Gastrocnemius medialis (tissue), 4 donors: ENCODE measurements around the gene COL23A1. TPM values are rescaled to one million over a fixed set of nuclear protein-coding genes. Genes with fewer than 3 reads are reported as not detected.
A peak's percentile ranks its signal among the peaks of the same experiment; 100 is the strongest.

Experiments used
- ATAC-seq, 2 donors: fragments of 150-250 bp; one replicate each; pipeline ENCODE4 v1.9.1; 2016
- DNase-seq, 2 donors: peaks; one replicate each; pipeline ENCODE4 v3.0.0-alpha.2; 2019
- H3K27ac ChIP-seq, 4 donors: fragments of 200-600 bp; sonication (generic); 1 replicate in 1 of 4; 2 replicates in 3 of 4; pipeline ENCODE4 v1.5.1; 2016 to 2018; ENCODE audit warnings: mild to moderate bottlenecking in 2 of 4, moderate library complexity in 1 of 4
- H3K27me3 ChIP-seq, 3 donors: fragments of 200-600 bp; sonication (generic) in 2 of 3; 1 replicate in 1 of 3; 2 replicates in 2 of 3; pipeline versions ENCODE4 v1.5.1 to v1.6.0; 2016 to 2019; ENCODE audit warnings: mild to moderate bottlenecking in 1 of 3, moderate library complexity in 1 of 3
- H3K36me3 ChIP-seq, 2 donors: fragments of 200-600 bp; sonication (generic) in 1 of 2; one replicate each; pipeline ENCODE4 v1.5.1; 2017 to 2018
- H3K4me1 ChIP-seq, 2 donors: fragments of 200-600 bp; sonication (generic) in 1 of 2; one replicate each; pipeline ENCODE4 v1.5.1; 2016 to 2017; ENCODE audit warnings: mild to moderate bottlenecking in 2 of 2
- H3K4me3 ChIP-seq, 4 donors: fragments of 200-600 bp; sonication (generic) in 3 of 4; 1 replicate in 1 of 4; 2 replicates in 3 of 4; pipeline ENCODE4 v1.5.1; 2016 to 2019; ENCODE audit warnings: mild to moderate bottlenecking in 2 of 4
- H3K9me3 ChIP-seq, 3 donors: fragments of 200-600 bp; sonication (generic) in 2 of 3; 1 replicate in 1 of 3; 2 replicates in 2 of 3; pipeline ENCODE4 v1.5.1; 2016 to 2019
- CTCF ChIP-seq, 5 experiments: fragments of 450-650 bp in 3 of 5; fragments of 200-600 bp in 2 of 5; sonication (generic) in 2 of 5; IDR thresholded peaks in 4 of 5; conservative IDR thresholded peaks in 1 of 5; 1 replicate in 4 of 5; 2 replicates in 1 of 5; pipeline ENCODE4 v1.5.1; 2016 to 2019; ENCODE audit warnings: antibody characterized with exemption in 5 of 5, mild to moderate bottlenecking in 3 of 5, moderate library complexity in 3 of 5
- POLR2A ChIP-seq, 2 donors: fragments of 450-650 bp; IDR thresholded peaks; one replicate each; pipeline ENCODE4 v1.6.1; 2017; ENCODE audit warnings: antibody characterized with exemption in 2 of 2, mild to moderate bottlenecking in 2 of 2, moderate library complexity in 2 of 2
- in situ Hi-C, 4 donors: fragments of 200-750 bp; cut with MboI; loops; one replicate each; pipeline versions ENCODE4 v1.15.0 to v1.8.0; 2017; ENCODE audit warnings: low sequenced_read_pairs in 4 of 4
- intact Hi-C: fragments of 100-400 bp; cut with DNase I; formaldehyde crosslinking; loops from one replicate; pipeline ENCODE4 v1.15.1; 2023; ENCODE audit warnings: low total_unique reads
- total RNA-seq, 4 donors: library from RNA; depleted of rRNA; stranded (reverse); fragments of >200 nt; gene quantifications; one replicate each; pipeline versions ENCODE4 v1.1.0 to v1.2.3, GENCODE V29; 2016

The COL23A1 gene
- total RNA-seq, 4 donors from 2014 or later: 0.62 to 1.1 (median 0.97) TPM; not detected in 1

GRCh38 chr5:178436326-178436940 is 153.8 kb downstream of the COL23A1 start:
- ATAC-seq (no peak), DNase-seq (no peak)
- Histone ChIP-seq H3K36me3 (no peaks in the 10 kb centered on the region), H3K9me3 (no peaks in the 10 kb centered on the region), H3K4me3 (no peak overlapping the region), H3K4me1 (peaks cover 5 to 9% of the 10 kb centered on the region in 2 donors), H3K27me3 (no peaks in the 10 kb centered on the region), H3K27ac (no peak overlapping the region)
- intact Hi-C loops: no loop called here
- in situ Hi-C loops: no loop called here
- TF ChIP-seq CTCF (IDR thresholded peaks at IDR 0.05 in 4 of 5, conservative IDR thresholded peaks at IDR 0.05 in 1 of 5) (no peak), POLR2A (IDR thresholded peaks at IDR 0.05) (no peak)

- H3K27ac ChIP-seq: no peak overlapping the region
- no peak for DNase-seq
These were observed 154.6 kb downstream of the COL23A1 start for GRCh38 chr5:178435321-178436238.

GRCh38 chr5:178434851-178435250 is 155.3 kb downstream of the COL23A1 start:
- ATAC-seq: no peak
- peak overlapping the region in 2 of 4 donors; percentile 5 to 25 for H3K4me3 ChIP-seq

More at GRCh38 chr5:178435321-178436238, 154.6 kb downstream of the COL23A1 start:
- no peak for ATAC-seq
- H3K4me1 ChIP-seq: peaks cover 5 to 9% of the 10 kb centered on the region in 2 donors
- intact Hi-C loops: no loop called here
- in situ Hi-C loops: no loop called here
- no peaks in the 10 kb centered on the region for H3K27me3 ChIP-seq
- no peaks in the 10 kb centered on the region for H3K36me3 ChIP-seq
- peak overlapping the region in 1 of 4 donors; percentile 25 for H3K4me3 ChIP-seq
- no peak for TF ChIP-seq CTCF (IDR thresholded peaks at IDR 0.05 in 4 of 5, conservative IDR thresholded peaks at IDR 0.05 in 1 of 5)
- no peak for TF ChIP-seq POLR2A (IDR thresholded peaks at IDR 0.05)
- H3K9me3 ChIP-seq: no peaks in the 10 kb centered on the region

More at GRCh38 chr5:178434851-178435250, 155.3 kb downstream of the COL23A1 start:
- intact Hi-C loops: loop anchor here (5.0 kb wide), 1 partner anchor 92 kb away; no protein-coding TSS in a partner anchor
- in situ Hi-C loops: no loop called here
- Histone ChIP-seq H3K27ac (no peak overlapping the region), H3K4me1 (peaks cover 9 to 11% of the 10 kb centered on the region in 2 donors), H3K27me3 (no peaks in the 10 kb centered on the region), H3K36me3 (no peaks in the 10 kb centered on the region), H3K9me3 (no peaks in the 10 kb centered on the region)
- peak in 1 of 2 donors; percentile 26 for DNase-seq
- TF ChIP-seq CTCF (IDR thresholded peaks at IDR 0.05 in 4 of 5, conservative IDR thresholded peaks at IDR 0.05 in 1 of 5) (no peak), POLR2A (IDR thresholded peaks at IDR 0.05) (no peak)
